Gastrocnemius medialis (tissue), 4 donors: ENCODE results near the gene VPS8. TPM values are rescaled to one million over a fixed set of nuclear protein-coding genes. Genes with fewer than 3 reads are reported as not detected.

ENCODE experiments used
- ATAC-seq, 2 donors: fragments of 150-250 bp; one replicate each; pipeline ENCODE4 v1.9.1; 2016
- DNase-seq, 2 donors: peaks; one replicate each; pipeline ENCODE4 v3.0.0-alpha.2; 2019
- H3K27ac ChIP-seq, 4 donors: fragments of 200-600 bp; sonication (generic); 1 replicate in 1 of 4; 2 replicates in 3 of 4; pipeline ENCODE4 v1.5.1; 2016 to 2018; ENCODE audit warnings: mild to moderate bottlenecking in 2 of 4, moderate library complexity in 1 of 4
- H3K27me3 ChIP-seq, 3 donors: fragments of 200-600 bp; sonication (generic) in 2 of 3; 1 replicate in 1 of 3; 2 replicates in 2 of 3; pipeline versions ENCODE4 v1.5.1 to v1.6.0; 2016 to 2019; ENCODE audit warnings: mild to moderate bottlenecking in 1 of 3, moderate library complexity in 1 of 3
- H3K36me3 ChIP-seq, 2 donors: fragments of 200-600 bp; sonication (generic) in 1 of 2; one replicate each; pipeline ENCODE4 v1.5.1; 2017 to 2018
- H3K4me1 ChIP-seq, 2 donors: fragments of 200-600 bp; sonication (generic) in 1 of 2; one replicate each; pipeline ENCODE4 v1.5.1; 2016 to 2017; ENCODE audit warnings: mild to moderate bottlenecking in 2 of 2
- H3K4me3 ChIP-seq, 4 donors: fragments of 200-600 bp; sonication (generic) in 3 of 4; 1 replicate in 1 of 4; 2 replicates in 3 of 4; pipeline ENCODE4 v1.5.1; 2016 to 2019; ENCODE audit warnings: mild to moderate bottlenecking in 2 of 4
- H3K9me3 ChIP-seq, 3 donors: fragments of 200-600 bp; sonication (generic) in 2 of 3; 1 replicate in 1 of 3; 2 replicates in 2 of 3; pipeline ENCODE4 v1.5.1; 2016 to 2019
- CTCF ChIP-seq, 5 experiments: fragments of 450-650 bp in 3 of 5; fragments of 200-600 bp in 2 of 5; sonication (generic) in 2 of 5; IDR thresholded peaks in 4 of 5; conservative IDR thresholded peaks in 1 of 5; 1 replicate in 4 of 5; 2 replicates in 1 of 5; pipeline ENCODE4 v1.5.1; 2016 to 2019; ENCODE audit warnings: antibody characterized with exemption in 5 of 5, mild to moderate bottlenecking in 3 of 5, moderate library complexity in 3 of 5
- POLR2A ChIP-seq, 2 donors: fragments of 450-650 bp; IDR thresholded peaks; one replicate each; pipeline ENCODE4 v1.6.1; 2017; ENCODE audit warnings: antibody characterized with exemption in 2 of 2, mild to moderate bottlenecking in 2 of 2, moderate library complexity in 2 of 2
- in situ Hi-C, 4 donors: fragments of 200-750 bp; cut with MboI; loops; one replicate each; pipeline versions ENCODE4 v1.15.0 to v1.8.0; 2017; ENCODE audit warnings: low sequenced_read_pairs in 4 of 4
- intact Hi-C: fragments of 100-400 bp; cut with DNase I; formaldehyde crosslinking; loops from one replicate; pipeline ENCODE4 v1.15.1; 2023; ENCODE audit warnings: low total_unique reads
- total RNA-seq, 4 donors: library from RNA; depleted of rRNA; stranded (reverse); fragments of >200 nt; gene quantifications; one replicate each; pipeline versions ENCODE4 v1.1.0 to v1.2.3, GENCODE V29; 2016

VPS8 gene
- total RNA-seq, 4 donors from 2014 or later = 37.2 to 64.1 (median 51.2) TPM

GRCh38 chr3:184880276-184881019 is 68.5 kb downstream of the VPS8 start:
- Histone ChIP-seq H3K27ac (peak overlapping the region in 1 of 4 donors; percentile 6), H3K4me3 (no peak overlapping the region), H3K36me3 (peaks cover 0 to 51% of the 10 kb centered on the region in 2 donors), H3K4me1 (peaks cover 10 to 17% of the 10 kb centered on the region in 2 donors), H3K9me3 (no peaks in the 10 kb centered on the region), H3K27me3 (no peaks in the 10 kb centered on the region)
- DNase-seq (no peak), ATAC-seq (peak in 1 of 2 donors; percentile 60)
- TF ChIP-seq CTCF (IDR thresholded peaks at IDR 0.05 in 4 of 5, conservative IDR thresholded peaks at IDR 0.05 in 1 of 5) = no peak
- no peak for TF ChIP-seq POLR2A (IDR thresholded peaks at IDR 0.05)
- in situ Hi-C loops (loop anchor here in 2 of 4 donors (25.0 kb wide), 1 partner anchor 307 kb away; no protein-coding TSS in a partner anchor), intact Hi-C loops (no loop called here)

GRCh38 chr3:184884359-184885017 is 72.5 kb downstream of the VPS8 start:
- H3K36me3 ChIP-seq = peaks cover 0 to 46% of the 10 kb centered on the region in 2 donors
- H3K27ac ChIP-seq = no peak overlapping the region
- intact Hi-C loops = no loop called here
- in situ Hi-C loops = loop anchor here in 2 of 4 donors (25.0 kb wide), 1 partner anchor 303 kb away; no protein-coding TSS in a partner anchor
- no peaks in the 10 kb centered on the region for H3K27me3 ChIP-seq
- peaks cover 10 to 17% of the 10 kb centered on the region in 2 donors for H3K4me1 ChIP-seq
- no peaks in the 10 kb centered on the region for H3K9me3 ChIP-seq
- no peak for TF ChIP-seq POLR2A (IDR thresholded peaks at IDR 0.05)
- no peak for TF ChIP-seq CTCF (IDR thresholded peaks at IDR 0.05 in 4 of 5, conservative IDR thresholded peaks at IDR 0.05 in 1 of 5)
- no peak overlapping the region for H3K4me3 ChIP-seq
- no peak for DNase-seq
- no peak for ATAC-seq

- no peak for DNase-seq
- peaks cover 10 to 13% of the 10 kb centered on the region in 2 donors for H3K4me1 ChIP-seq
Observed at GRCh38 chr3:184885112-184885511, 73.1 kb downstream of the VPS8 start.

GRCh38 chr3:184887574-184887973 is 75.6 kb downstream of the VPS8 start:
- intact Hi-C loops (no loop called here), in situ Hi-C loops (loop anchor here in 2 of 4 donors (25.0 kb wide), 1 partner anchor 300 kb away; no protein-coding TSS in a partner anchor)

More at GRCh38 chr3:184885112-184885511, 73.1 kb downstream of the VPS8 start:
- H3K9me3 ChIP-seq = no peaks in the 10 kb centered on the region
- no peaks in the 10 kb centered on the region for H3K27me3 ChIP-seq
- no peak for ATAC-seq
- H3K36me3 ChIP-seq = peaks cover 0 to 46% of the 10 kb centered on the region in 2 donors
- intact Hi-C loops (no loop called here), in situ Hi-C loops (loop anchor here in 2 of 4 donors (25.0 kb wide), 1 partner anchor 302 kb away; no protein-coding TSS in a partner anchor)
- H3K4me3 ChIP-seq = no peak overlapping the region
- TF ChIP-seq CTCF (IDR thresholded peaks at IDR 0.05 in 4 of 5, conservative IDR thresholded peaks at IDR 0.05 in 1 of 5) (no peak), POLR2A (IDR thresholded peaks at IDR 0.05) (no peak)
- H3K27ac ChIP-seq = no peak overlapping the region

More at GRCh38 chr3:184887574-184887973, 75.6 kb downstream of the VPS8 start:
- Histone ChIP-seq H3K4me3 (no peak overlapping the region), H3K27ac (no peak overlapping the region), H3K36me3 (peaks cover 2 to 37% of the 10 kb centered on the region in 2 donors), H3K27me3 (no peaks in the 10 kb centered on the region), H3K4me1 (no peaks in the 10 kb centered on the region), H3K9me3 (no peaks in the 10 kb centered on the region)
- TF ChIP-seq POLR2A (IDR thresholded peaks at IDR 0.05) = no peak
- no peak for TF ChIP-seq CTCF (IDR thresholded peaks at IDR 0.05 in 4 of 5, conservative IDR thresholded peaks at IDR 0.05 in 1 of 5)
- DNase-seq (no peak), ATAC-seq (no peak)
